Breast epithelium (tissue), 3 donors: ENCODE results near the gene TFG.

Source experiments
- POLR2A ChIP-seq: fragments of 450-650 bp; IDR thresholded peaks from one replicate; pipeline ENCODE4 v1.6.1; 2016; ENCODE audit warnings: antibody characterized with exemption, mild to moderate bottlenecking, moderate library complexity
- POLR2AphosphoS5 ChIP-seq, 3 donors: sonication (generic); formaldehyde crosslinking; IDR thresholded peaks; one replicate each; pipeline ENCODE4 v1.6.1; 2017; ENCODE audit warnings: antibody characterized with exemption in 3 of 3
- TF ChIP-seq, protein P1 (sequence below), 3 donors: fragments of 450-650 bp; IDR thresholded peaks; one replicate each; pipeline ENCODE4 v1.5.1; 2016 to 2017; ENCODE audit warnings: antibody characterized with exemption in 3 of 3, mild to moderate bottlenecking in 3 of 3, moderate library complexity in 3 of 3

DNA sequence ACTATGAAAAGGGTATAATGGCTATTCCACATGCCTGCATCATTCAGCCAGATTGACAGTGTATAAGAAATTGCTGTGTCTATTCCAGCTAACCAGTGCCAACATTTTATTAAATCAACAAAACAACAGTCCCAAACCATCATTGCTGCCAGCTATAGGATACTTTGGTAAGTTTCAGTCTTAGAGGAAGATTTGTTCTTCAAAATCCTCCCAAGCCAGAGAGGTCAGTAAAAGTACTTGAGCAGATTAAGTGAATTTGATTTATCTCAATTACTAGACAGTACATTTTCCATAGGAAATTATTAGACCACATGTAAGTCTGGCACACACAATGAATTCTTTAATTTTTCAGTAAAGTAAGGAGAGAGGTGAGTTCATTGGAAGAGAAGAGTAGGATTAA is 50.7 kb downstream of the TFG start:
- TF ChIP-seq, protein P1, sequence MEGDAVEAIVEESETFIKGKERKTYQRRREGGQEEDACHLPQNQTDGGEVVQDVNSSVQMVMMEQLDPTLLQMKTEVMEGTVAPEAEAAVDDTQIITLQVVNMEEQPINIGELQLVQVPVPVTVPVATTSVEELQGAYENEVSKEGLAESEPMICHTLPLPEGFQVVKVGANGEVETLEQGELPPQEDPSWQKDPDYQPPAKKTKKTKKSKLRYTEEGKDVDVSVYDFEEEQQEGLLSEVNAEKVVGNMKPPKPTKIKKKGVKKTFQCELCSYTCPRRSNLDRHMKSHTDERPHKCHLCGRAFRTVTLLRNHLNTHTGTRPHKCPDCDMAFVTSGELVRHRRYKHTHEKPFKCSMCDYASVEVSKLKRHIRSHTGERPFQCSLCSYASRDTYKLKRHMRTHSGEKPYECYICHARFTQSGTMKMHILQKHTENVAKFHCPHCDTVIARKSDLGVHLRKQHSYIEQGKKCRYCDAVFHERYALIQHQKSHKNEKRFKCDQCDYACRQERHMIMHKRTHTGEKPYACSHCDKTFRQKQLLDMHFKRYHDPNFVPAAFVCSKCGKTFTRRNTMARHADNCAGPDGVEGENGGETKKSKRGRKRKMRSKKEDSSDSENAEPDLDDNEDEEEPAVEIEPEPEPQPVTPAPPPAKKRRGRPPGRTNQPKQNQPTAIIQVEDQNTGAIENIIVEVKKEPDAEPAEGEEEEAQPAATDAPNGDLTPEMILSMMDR (IDR thresholded peaks at IDR 0.05): no peak
- TF ChIP-seq POLR2A (no peak), POLR2AphosphoS5 (IDR thresholded peaks at IDR 0.05) (no peak)
